ENCODE results near the gene FOXD1.
"Not testable (repeated sequence)": the region's sequence is repeated elsewhere in the genome, so short reads cannot be mapped to it uniquely, and the experiment has no call there.

FOXD1 gene

GRCh38 chr5:73412597-73412988 is 36.0 kb downstream of the FOXD1 start:
- no peak for DNase-seq

GRCh38 chr5:73411936-73412596 is 36.5 kb downstream of the FOXD1 start:
- DNase-seq, result no peak

- DNase-seq, result not testable (repeated sequence)
Measured at GRCh38 chr5:73409927-73410326, 38.6 kb downstream of the FOXD1 start.

GRCh38 chr5:73405691-73406090 is 42.9 kb downstream of the FOXD1 start:
- DNase-seq, result no peak

GRCh38 chr5:73399775-73400174 is 48.8 kb downstream of the FOXD1 start:
- DNase-seq, result no peak

Measured in SHP77 treated with DMSO at 0.1 percent for 48 hours (cell line).